ENCODE measurements around the gene SLX9. TPM values are rescaled to one million over a fixed set of nuclear protein-coding genes. Genes with fewer than 3 reads are reported as not detected.

The SLX9 gene
- total and polyA plus RNA-seq, 8 donors, result 10.5 to 21.7 (median 13.6) TPM

GRCh38 chr21:44932408-44933181 is 7.2 kb upstream of the SLX9 start:
- H3K36me3 ChIP-seq, result no peaks in the 10 kb centered on the region
- no peak overlapping the region for H3K27ac ChIP-seq
- WGBS, 2 donors, result 2% methylated on average over 42 to 68 of the region's 68 CpGs
- DNase-seq, result peak in 3 of 6 donors; percentile 19 to 80 (median 63)
- TF ChIP-seq CTCF (IDR thresholded peaks at IDR 0.05), result peak in 3 of 4 donors; percentile 9 to 29 (median 14)
- peaks cover 0 to 9% (median 8%) of the 10 kb centered on the region in 3 donors for H3K4me1 ChIP-seq
- H3K27me3 ChIP-seq, result peaks cover 0 to 4% (median 0%) of the 10 kb centered on the region in 4 donors
- ATAC-seq, result peak; percentile 41 to 68 (median 62)
- H3K4me3 ChIP-seq, result peak overlapping the region in 3 of 4 donors; percentile 14 to 48 (median 23)
- no peaks in the 10 kb centered on the region for H3K9me3 ChIP-seq
- FAIRE-seq, result no peak
- intact Hi-C loops (cut with DNase I), result loop anchor here in 1 of 3 donors (10.0 kb wide), 1 partner anchor 128 kb away; the partner anchor contains the start of gene UBE2G2

GRCh38 chr21:44933199-44933917 is 6.5 kb upstream of the SLX9 start:
- no peak for ATAC-seq
- H3K27ac ChIP-seq, result no peak overlapping the region
- H3K36me3 ChIP-seq, result no peaks in the 10 kb centered on the region
- H3K4me1 ChIP-seq, result peaks cover 0 to 9% (median 8%) of the 10 kb centered on the region in 3 donors
- H3K4me3 ChIP-seq, result no peak overlapping the region
- intact Hi-C loops (cut with DNase I), result loop anchor here in 1 of 3 donors (10.0 kb wide), 1 partner anchor 129 kb away; the partner anchor contains the start of gene UBE2G2
- no peak for TF ChIP-seq CTCF (IDR thresholded peaks at IDR 0.05)
- WGBS, 2 donors, result 63 to 76% methylated on average over 25 of the region's 25 CpGs
- H3K27me3 ChIP-seq, result peaks cover 0 to 4% (median 0%) of the 10 kb centered on the region in 4 donors
- DNase-seq, result peak in 2 of 6 donors; percentile 9 to 52
- H3K9me3 ChIP-seq, result no peaks in the 10 kb centered on the region
- FAIRE-seq, result no peak

GRCh38 chr21:44933918-44934260 is 5.9 kb upstream of the SLX9 start:
- Histone ChIP-seq H3K27me3 (peaks cover 0 to 4% (median 0%) of the 10 kb centered on the region in 4 donors), H3K4me3 (no peak overlapping the region), H3K36me3 (no peaks in the 10 kb centered on the region), H3K4me1 (peaks cover 0 to 9% (median 8%) of the 10 kb centered on the region in 3 donors), H3K27ac (no peak overlapping the region), H3K9me3 (no peaks in the 10 kb centered on the region)
- TF ChIP-seq CTCF (IDR thresholded peaks at IDR 0.05), result no peak
- FAIRE-seq (no peak), DNase-seq (peak in 2 of 6 donors; percentile 18 to 61), ATAC-seq (no peak)
- intact Hi-C loops (cut with DNase I), result loop anchor here in 1 of 3 donors (10.0 kb wide), 1 partner anchor 129 kb away; the partner anchor contains the start of gene UBE2G2
- WGBS, 2 donors, result 77 to 81% methylated on average over 6 of the region's 6 CpGs

GRCh38 chr21:44934276-44934675 is 5.6 kb upstream of the SLX9 start:
- WGBS, 2 donors, result 91 to 95% methylated on average over 6 of the region's 6 CpGs
- peaks cover 0 to 4% (median 0%) of the 10 kb centered on the region in 4 donors for H3K27me3 ChIP-seq

More at GRCh38 chr21:44934276-44934675, 5.6 kb upstream of the SLX9 start:
- Histone ChIP-seq H3K36me3 (no peaks in the 10 kb centered on the region), H3K9me3 (no peaks in the 10 kb centered on the region), H3K27ac (no peak overlapping the region), H3K4me1 (peaks cover 0 to 9% (median 8%) of the 10 kb centered on the region in 3 donors), H3K4me3 (no peak overlapping the region)
- TF ChIP-seq CTCF (IDR thresholded peaks at IDR 0.05), result no peak
- intact Hi-C loops (cut with DNase I), result loop anchor here in 1 of 3 donors (10.0 kb wide), 1 partner anchor 129 kb away; the partner anchor contains the start of gene UBE2G2
- FAIRE-seq (no peak), DNase-seq (no peak), ATAC-seq (no peak)
